Adrenal gland (tissue), 12 donors: Measurements from ENCODE around the gene COL4A1. TPM values are rescaled to one million over a fixed set of nuclear protein-coding genes. Genes with fewer than 3 reads are reported as not detected.

ENCODE experiments used
- DNase-seq, 7 donors: peaks; one replicate each; pipeline ENCODE4 v3.0.0-alpha.2; 2019 to 2020
- H3K27ac ChIP-seq, 5 donors: fragments of 200-600 bp; sonication (generic) in 4 of 5; 1 replicate in 3 of 5; 2 replicates in 2 of 5; pipeline versions ENCODE4 v1.5.1 to v1.8.0; 2016 to 2020; ENCODE audit warnings: mild to moderate bottlenecking in 1 of 5
- H3K27me3 ChIP-seq: fragments of 200-600 bp; 2 replicates; pipeline ENCODE4 v1.8.0; 2021
- H3K36me3 ChIP-seq, 2 donors: fragments of 200-600 bp; replicated peaks in 1 of 2; 1 replicate in 1 of 2; 2 replicates in 1 of 2; pipeline versions ENCODE4 v1.5.1 to v1.8.0; 2018 to 2022
- H3K4me1 ChIP-seq, 2 donors: fragments of 200-600 bp; replicated peaks in 1 of 2; 1 replicate in 1 of 2; 2 replicates in 1 of 2; pipeline versions ENCODE4 v1.5.1 to v1.8.0; 2018 to 2021
- H3K4me3 ChIP-seq, 4 donors: fragments of 200-600 bp; sonication (generic) in 3 of 4; one replicate each; pipeline ENCODE4 v1.5.1; 2016 to 2018
- H3K9me3 ChIP-seq, 3 donors: fragments of 200-600 bp; sonication (generic) in 1 of 3; replicated peaks in 1 of 3; 1 replicate in 2 of 3; 2 replicates in 1 of 3; pipeline versions ENCODE4 v1.5.1 to v1.8.0; 2016 to 2021
- CTCF ChIP-seq, 6 experiments: fragments of 450-650 bp in 4 of 6; fragments of 200-600 bp in 2 of 6; sonication (generic) in 1 of 6; IDR thresholded peaks; 1 replicate in 5 of 6; 2 replicates in 1 of 6; pipeline versions ENCODE4 v1.5.1 to v1.8.0; 2016 to 2021; ENCODE audit warnings: antibody characterized with exemption in 6 of 6, mild to moderate bottlenecking in 2 of 6, moderate library complexity in 1 of 6
- POLR2A ChIP-seq, 2 donors: fragments of 450-650 bp; IDR thresholded peaks; one replicate each; pipeline ENCODE4 v1.6.1; 2017; ENCODE audit warnings: antibody characterized with exemption in 2 of 2, mild to moderate bottlenecking in 2 of 2, moderate library complexity in 1 of 2
- WGBS, 4 donors: extraction: QIAGEN DNeasy Blood & Tissue Kit in 2 of 4; methylation state at CpG; one replicate each; pipeline versions ENCODE4 v1.1.5 to v1.1.7; 2013 to 2017; 5-methylcytosine and 5-hydroxymethylcytosine counted together
- intact Hi-C, 2 donors: fragments of 100-400 bp; cut with DNase I; formaldehyde crosslinking; loops; one replicate each; pipeline versions ENCODE4 v1.14.1 to v1.15.0; 2022 to 2023
- polyA plus RNA-seq, 3 donors: library from polyadenylated mRNA; stranded (reverse); fragments of 200-250 nt in 2 of 3; fragments of 350-450 nt in 1 of 3; fragmentation: Illumina TruSeq in 1 of 3; extraction: RNeasy Lipid Tissue Mini Kit (QIAGEN cat#74804) in 1 of 3; gene quantifications; one replicate each; pipeline ENCODE4 v1.2.3, GENCODE V29; 2013 to 2014
- total RNA-seq, 9 donors: library from RNA; depleted of rRNA in 4 of 9; stranded (reverse); fragments of >200 nt in 4 of 9; fragments of 120-200 nt in 1 of 9; fragmentation: NEBNext Ultra II Directional in 1 of 9; extraction: Animal tissue kit (Norgen Biotek cat#: 25700) in 1 of 9; gene quantifications; one replicate each; pipeline versions ENCODE4 v1.1.0 to v1.2.4, GENCODE V29; 2013 to 2023
- donor health status: healthy with polysubstance abuse.
- donor health status: Bipolar disorder and iron deficiency.
- donor health status: DM: yes; HTN: yes; CAD: no.
- donor health status: DM: no; HTN: no; CAD: no.
- donor health status: DM: no; HTN: no; CAD: no.
- donor health status: DM: yes; HTN: yes; CAD: no.

COL4A1 gene
- total and polyA plus RNA-seq, 12 donors, result 62.4 to 364 (median 183) TPM

- Histone ChIP-seq H3K27me3 (no peaks in the 10 kb centered on the region), H3K27ac (no peak overlapping the region), H3K9me3 (no peaks in the 10 kb centered on the region), H3K4me3 (no peak overlapping the region), H3K36me3 (peaks cover 0 to 49% of the 10 kb centered on the region in 2 donors), H3K4me1 (no peaks in the 10 kb centered on the region)
- intact Hi-C loops, result no loop called here
- DNase-seq, result no peak
- TF ChIP-seq POLR2A (IDR thresholded peaks at IDR 0.05) (no peak), CTCF (IDR thresholded peaks at IDR 0.05) (no peak)
- 78 to 93% (median 91%) methylated on average over 7 to 8 of the region's 8 CpGs for WGBS, 4 donors
These were observed 100.8 kb downstream of the COL4A1 start for GRCh38 chr13:110206185-110206584.

GRCh38 chr13:110201114-110201513 lies 105.8 kb downstream of the COL4A1 start:
- intact Hi-C loops, result no loop called here
- no peak for DNase-seq
- no peak for TF ChIP-seq CTCF (IDR thresholded peaks at IDR 0.05)
- no peak overlapping the region for H3K4me3 ChIP-seq
- peaks cover 0 to 30% of the 10 kb centered on the region in 2 donors for H3K36me3 ChIP-seq
- WGBS, 4 donors, result 77 to 85% (median 80%) methylated on average over 4 of the region's 4 CpGs
- no peak overlapping the region for H3K27ac ChIP-seq
- H3K9me3 ChIP-seq, result no peaks in the 10 kb centered on the region
- H3K27me3 ChIP-seq, result no peaks in the 10 kb centered on the region
- no peaks in the 10 kb centered on the region for H3K4me1 ChIP-seq

- no peak for DNase-seq
- Histone ChIP-seq H3K9me3 (no peaks in the 10 kb centered on the region), H3K4me3 (no peak overlapping the region), H3K27me3 (no peaks in the 10 kb centered on the region), H3K4me1 (no peaks in the 10 kb centered on the region), H3K36me3 (peaks cover 0 to 29% of the 10 kb centered on the region in 2 donors), H3K27ac (no peak overlapping the region)
- intact Hi-C loops, result no loop called here
- no peak for TF ChIP-seq CTCF (IDR thresholded peaks at IDR 0.05)
- TF ChIP-seq POLR2A (IDR thresholded peaks at IDR 0.05), result no peak
- WGBS, 4 donors, result 76 to 83% (median 81%) methylated on average over 12 of the region's 12 CpGs
These were observed 106.6 kb downstream of the COL4A1 start for GRCh38 chr13:110200276-110200870.

GRCh38 chr13:110199046-110199831 lies 107.7 kb downstream of the COL4A1 start:
- Histone ChIP-seq H3K9me3 (no peaks in the 10 kb centered on the region), H3K36me3 (peaks cover 0 to 27% of the 10 kb centered on the region in 2 donors), H3K4me3 (no peak overlapping the region), H3K27me3 (no peaks in the 10 kb centered on the region), H3K4me1 (no peaks in the 10 kb centered on the region), H3K27ac (no peak overlapping the region)
- intact Hi-C loops, result no loop called here
- no peak for DNase-seq
- no peak for TF ChIP-seq POLR2A (IDR thresholded peaks at IDR 0.05)
- no peak for TF ChIP-seq CTCF (IDR thresholded peaks at IDR 0.05)
- WGBS, 4 donors, result 65 to 73% (median 68%) methylated on average over 18 of the region's 18 CpGs
